HCEC 1CT (cell line): ENCODE results near the gene MALRD1.
"Not testable (repeated sequence)": the region's sequence is repeated elsewhere in the genome, so short reads cannot be mapped to it uniquely, and the experiment has no call there.

Experiments used
- DNase-seq: peaks from one replicate; pipeline ENCODE4 v3.0.0-alpha.2; 2017

MALRD1 gene

GRCh38 chr10:19724287-19724686, 675.7 kb downstream of the MALRD1 start:
- no peak for DNase-seq

- no peak for DNase-seq
These were observed 679.8 kb downstream of the MALRD1 start for GRCh38 chr10:19728376-19728775.

- no peak for DNase-seq
These were observed 680.4 kb downstream of the MALRD1 start for GRCh38 chr10:19728964-19729363.

- peak; percentile 2 for DNase-seq
These were observed 681.7 kb downstream of the MALRD1 start for GRCh38 chr10:19730167-19730906.

- DNase-seq, result no peak
These were observed 682.3 kb downstream of the MALRD1 start for GRCh38 chr10:19730907-19731217.

- DNase-seq, result no peak
These were observed 683.0 kb downstream of the MALRD1 start for GRCh38 chr10:19731560-19731959.

- DNase-seq, result no peak
These were observed 689.8 kb downstream of the MALRD1 start for GRCh38 chr10:19738440-19738839.

GRCh38 chr10:19739232-19739631, 690.6 kb downstream of the MALRD1 start:
- DNase-seq, result not testable (repeated sequence)

- not testable (repeated sequence) for DNase-seq
These were observed 693.5 kb downstream of the MALRD1 start for GRCh38 chr10:19742144-19742543.

GRCh38 chr10:19745672-19746071, 697.1 kb downstream of the MALRD1 start:
- DNase-seq, result no peak

- DNase-seq, result peak; percentile 24
These were observed 700.7 kb downstream of the MALRD1 start for GRCh38 chr10:19749185-19749729.

GRCh38 chr10:19750972-19751371, 702.4 kb downstream of the MALRD1 start:
- no peak for DNase-seq

- no peak for DNase-seq
These were observed 708.3 kb downstream of the MALRD1 start for GRCh38 chr10:19756919-19757318.

GRCh38 chr10:19762026-19762425, 713.4 kb downstream of the MALRD1 start:
- no peak for DNase-seq

GRCh38 chr10:19764111-19764510, 715.5 kb downstream of the MALRD1 start:
- DNase-seq, result no peak

- no peak for DNase-seq
These were observed 719.3 kb downstream of the MALRD1 start for GRCh38 chr10:19767876-19768275.

GRCh38 chr10:19769826-19770225, 721.2 kb downstream of the MALRD1 start:
- DNase-seq, result not testable (repeated sequence)

GRCh38 chr10:19772972-19773371, 724.4 kb downstream of the MALRD1 start:
- no peak for DNase-seq

GRCh38 chr10:19775296-19775695, 726.7 kb downstream of the MALRD1 start:
- no peak for DNase-seq

- no peak for DNase-seq
These were observed 729.2 kb downstream of the MALRD1 start for GRCh38 chr10:19777806-19778205.

- no peak for DNase-seq
These were observed 730.4 kb downstream of the MALRD1 start for GRCh38 chr10:19778996-19779395.

- DNase-seq, result no peak
These were observed 734.0 kb downstream of the MALRD1 start for GRCh38 chr10:19782430-19783089.

- DNase-seq, result no peak
These were observed 735.1 kb downstream of the MALRD1 start for GRCh38 chr10:19783721-19784120.
